Medulla oblongata (tissue), 1 donor: Measurements from ENCODE around the gene TPRN.

ENCODE experiments used
- DNase-seq: peaks from one replicate; pipeline ENCODE4 v3.0.0-alpha.2; 2015; ENCODE audit errors: extremely low spot score

TPRN gene

GRCh38 chr9:137225699-137226331 is 25.3 kb upstream of the TPRN start:
- no peak for DNase-seq

- no peak for DNase-seq
Measured at GRCh38 chr9:137224830-137225694, 24.5 kb upstream of the TPRN start, which contains the start of gene CYSRT1. Gene CYSRT1 (plus strand): TSS chr9:137225174. CDS start chr9:137225622, 448 bp downstream.

- peak; percentile 98 for DNase-seq
Measured at GRCh38 chr9:137223078-137223970, 22.8 kb upstream of the TPRN start.

- no peak for DNase-seq
Measured at GRCh38 chr9:137222190-137223077, 21.9 kb upstream of the TPRN start, which contains the start of gene RNF208. Gene RNF208 (minus strand): TSS chr9:137222240. CDS start chr9:137221212, 1,028 bp downstream.

- no peak for DNase-seq
Measured at GRCh38 chr9:137221506-137222111, 21.1 kb upstream of the TPRN start.

- DNase-seq: no peak
Measured at GRCh38 chr9:137221095-137221505, 20.6 kb upstream of the TPRN start.

GRCh38 chr9:137220317-137221094 is 20.0 kb upstream of the TPRN start:
- DNase-seq: no peak

GRCh38 chr9:137219757-137220316 is 19.3 kb upstream of the TPRN start:
- DNase-seq: no peak

GRCh38 chr9:137218754-137219271 is 18.3 kb upstream of the TPRN start:
- no peak for DNase-seq

- DNase-seq: no peak
Measured at GRCh38 chr9:137218212-137218753, 17.7 kb upstream of the TPRN start.

GRCh38 chr9:137217276-137218211 is 17.0 kb upstream of the TPRN start:
- no peak for DNase-seq

GRCh38 chr9:137216188-137216965 is 15.8 kb upstream of the TPRN start:
- no peak for DNase-seq

- no peak for DNase-seq
Measured at GRCh38 chr9:137215196-137215986, 14.8 kb upstream of the TPRN start.

- DNase-seq: no peak
Measured at GRCh38 chr9:137214620-137215019, 14.1 kb upstream of the TPRN start.

GRCh38 chr9:137213160-137214060 is 12.9 kb upstream of the TPRN start:
- peak; percentile 76 for DNase-seq
